Stimulated activated CD4-positive, alpha-beta T cell treated with anti-CD3 and anti-CD28 coated beads, Interleukin-4, amount 100 ng/mL, for 48 hours (primary cell): Measurements from ENCODE around the gene RHOU.

ENCODE experiments used
- DNase-seq, 2 donors: peaks; one replicate each; pipeline ENCODE4 v3.0.0-alpha.2; 2020; ENCODE audit warnings: low read depth in 2 of 2

RHOU gene

DNA sequence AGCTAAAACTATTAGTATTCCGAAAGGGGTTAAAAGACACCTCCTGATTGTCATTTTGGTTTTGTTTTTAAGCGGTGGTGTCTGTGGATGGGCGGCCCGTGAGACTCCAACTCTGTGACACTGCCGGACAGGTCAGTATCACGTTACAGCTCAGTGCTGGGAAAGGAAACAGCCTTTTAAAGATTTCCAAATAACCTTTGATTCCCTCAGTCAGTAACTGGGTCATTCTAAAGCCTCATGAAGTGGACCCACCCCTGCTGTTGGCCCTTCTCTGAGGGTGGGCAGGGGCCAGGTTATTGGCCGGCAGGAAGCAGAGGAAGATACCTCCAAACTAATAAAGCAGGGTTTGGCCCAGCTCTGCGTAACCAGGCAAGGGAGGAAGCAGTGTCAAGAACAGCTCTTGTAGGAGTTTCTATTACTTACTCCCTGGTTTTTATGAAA is 2.3 kb downstream of the RHOU start:
- no peak for DNase-seq

DNA sequence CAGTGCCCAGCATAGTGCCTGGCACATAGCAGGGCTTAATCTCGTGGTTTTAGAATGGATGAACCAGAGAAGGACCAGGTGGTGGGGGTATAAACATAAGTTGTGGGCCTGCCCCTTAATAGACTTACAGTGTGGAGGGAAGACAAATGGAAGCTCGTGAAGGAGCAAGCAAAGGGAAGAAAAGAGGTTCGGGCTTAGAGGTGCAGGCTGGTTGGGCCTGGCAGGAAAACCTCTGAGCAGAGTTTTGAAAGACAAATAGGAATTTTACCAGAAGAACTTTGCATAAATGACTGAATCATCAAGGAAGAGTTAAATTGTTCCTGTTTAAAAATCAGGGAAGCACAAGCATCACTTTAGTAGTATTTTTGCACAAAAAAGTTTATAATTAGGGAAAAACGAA is 4.5 kb downstream of the RHOU start:
- no peak for DNase-seq

DNA sequence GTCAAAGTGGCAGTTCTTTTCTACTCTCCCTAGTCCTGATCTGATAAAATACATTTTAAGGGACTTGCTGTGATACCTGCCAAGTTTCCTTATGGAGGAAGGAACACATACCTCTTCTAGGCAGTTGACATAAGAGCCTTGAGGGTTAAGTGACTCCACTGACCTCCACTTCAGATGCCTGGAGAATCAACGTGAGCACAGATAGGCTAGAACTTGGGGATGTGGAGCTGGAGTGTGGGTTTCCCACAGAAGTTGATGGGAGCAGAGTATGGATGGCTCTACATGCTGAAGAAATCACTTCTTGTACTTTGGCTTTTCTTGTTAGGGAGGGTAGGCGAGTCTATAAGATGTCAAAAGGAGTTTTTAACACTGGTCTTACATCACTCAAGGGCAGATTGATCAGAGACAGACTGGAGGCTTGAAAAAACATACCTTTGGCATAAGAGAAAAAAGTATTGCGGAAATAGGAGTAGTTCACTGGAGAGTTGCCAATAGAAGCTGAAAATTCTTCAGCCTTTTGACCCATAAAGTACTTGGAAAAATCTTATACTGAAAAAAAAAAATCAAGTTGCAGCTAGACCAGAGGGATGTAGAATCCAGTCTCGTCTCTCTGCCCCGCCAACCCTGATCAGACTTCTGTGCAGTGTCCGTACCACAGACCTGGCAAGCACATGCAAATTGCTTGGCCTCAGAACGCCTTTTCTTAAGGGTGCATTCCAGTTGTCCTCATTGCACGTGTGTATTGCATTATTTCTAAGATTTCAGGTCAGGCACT is 5.5 kb downstream of the RHOU start:
- DNase-seq, result no peak

DNA sequence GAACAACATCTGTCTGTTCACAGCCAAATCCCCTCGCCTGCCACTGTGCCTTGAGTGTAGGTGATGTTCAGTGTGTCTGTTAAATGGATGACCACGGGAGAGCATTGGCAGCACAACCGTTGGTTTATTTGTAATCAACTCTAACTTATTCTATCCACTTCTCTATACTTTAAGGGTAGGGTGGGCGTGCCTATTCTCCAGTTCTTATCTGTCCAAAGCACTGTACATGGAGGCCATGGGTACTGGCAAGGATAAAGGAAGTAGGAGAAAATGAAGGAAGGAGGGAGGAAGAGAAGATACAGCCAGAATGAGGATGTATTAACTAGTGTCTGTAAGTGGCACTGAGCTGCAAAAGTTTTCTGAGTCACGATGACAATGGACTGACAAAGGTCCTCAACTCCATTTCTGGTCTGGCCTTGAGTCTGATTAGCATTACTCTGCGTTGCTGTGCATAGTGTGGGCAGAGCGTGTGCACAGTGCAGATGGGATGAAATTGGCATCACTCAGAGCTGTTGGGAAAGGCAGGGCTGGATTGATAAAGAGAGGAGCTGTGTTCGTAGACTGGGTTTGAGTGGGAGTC is 7.1 kb downstream of the RHOU start:
- no peak for DNase-seq

DNA sequence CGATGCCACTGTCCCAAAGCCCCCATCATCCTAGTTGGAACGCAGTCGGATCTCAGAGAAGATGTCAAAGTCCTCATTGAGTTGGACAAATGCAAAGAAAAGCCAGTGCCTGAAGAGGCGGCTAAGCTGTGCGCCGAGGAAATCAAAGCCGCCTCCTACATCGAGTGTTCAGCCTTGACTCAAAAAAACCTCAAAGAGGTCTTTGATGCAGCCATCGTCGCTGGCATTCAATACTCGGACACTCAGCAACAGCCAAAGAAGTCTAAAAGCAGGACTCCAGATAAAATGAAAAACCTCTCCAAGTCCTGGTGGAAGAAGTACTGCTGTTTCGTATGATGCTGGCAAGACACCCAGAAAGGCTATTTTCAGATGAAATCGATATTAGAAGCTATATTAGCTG is 8.1 kb downstream of the RHOU start:
- no peak for DNase-seq

DNA sequence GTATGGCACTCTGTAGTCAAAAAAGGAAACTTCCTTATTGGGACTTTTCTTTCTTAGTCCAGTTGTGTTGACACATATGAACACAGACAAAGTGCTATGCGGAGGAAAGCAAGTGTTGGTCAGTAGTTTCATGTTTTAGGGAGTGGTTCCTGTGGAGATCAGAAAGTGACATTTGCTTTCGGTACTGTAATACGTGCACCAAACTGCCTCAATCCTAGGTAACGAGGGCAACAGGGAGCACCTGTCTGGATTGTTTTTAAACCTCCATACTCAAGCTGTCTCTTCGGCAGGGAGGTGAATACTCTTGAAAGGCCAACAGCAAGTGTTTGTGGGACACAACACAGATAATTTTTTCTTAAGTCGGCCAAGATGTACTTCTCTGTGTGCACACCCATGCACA is 9.1 kb downstream of the RHOU start:
- DNase-seq, result no peak

DNA sequence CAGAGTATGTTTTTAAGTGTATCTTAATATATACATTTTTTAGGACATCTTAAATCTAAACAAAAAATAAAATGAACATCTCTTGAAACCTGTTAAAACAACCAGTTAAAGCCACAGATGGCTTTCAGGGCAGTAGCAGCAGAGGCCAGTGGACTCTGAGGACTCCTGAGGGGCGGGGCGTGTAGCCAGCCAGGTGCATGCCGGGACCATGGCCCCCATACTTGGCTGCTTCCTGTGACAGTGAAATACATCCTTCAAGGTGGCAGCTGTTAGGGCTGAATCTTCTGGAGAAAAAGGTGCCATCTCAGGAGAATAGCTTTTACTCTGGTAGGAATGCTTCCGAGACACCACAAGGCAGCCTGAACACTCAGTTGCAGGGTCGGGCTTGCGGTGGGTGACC is 9.6 kb downstream of the RHOU start:
- no peak for DNase-seq

DNA sequence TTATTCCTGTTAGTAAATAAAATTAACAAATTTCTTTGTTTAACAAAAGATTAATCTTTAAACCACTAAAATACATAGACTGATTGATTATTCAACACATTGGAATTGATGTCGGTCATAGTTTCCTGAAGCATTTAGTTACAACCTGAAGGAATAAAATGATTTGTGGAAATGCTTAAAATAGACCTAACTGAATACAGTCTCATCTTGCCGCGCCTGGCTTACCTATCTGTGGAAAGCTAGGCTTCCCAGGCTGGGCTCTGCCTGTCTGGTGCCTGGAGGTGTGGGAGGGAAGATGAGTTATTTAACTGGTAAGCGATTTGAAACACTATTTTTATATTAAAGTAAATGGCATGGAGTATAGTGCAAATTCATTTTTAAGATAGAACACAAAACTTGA is 10.2 kb downstream of the RHOU start:
- DNase-seq, result no peak

DNA sequence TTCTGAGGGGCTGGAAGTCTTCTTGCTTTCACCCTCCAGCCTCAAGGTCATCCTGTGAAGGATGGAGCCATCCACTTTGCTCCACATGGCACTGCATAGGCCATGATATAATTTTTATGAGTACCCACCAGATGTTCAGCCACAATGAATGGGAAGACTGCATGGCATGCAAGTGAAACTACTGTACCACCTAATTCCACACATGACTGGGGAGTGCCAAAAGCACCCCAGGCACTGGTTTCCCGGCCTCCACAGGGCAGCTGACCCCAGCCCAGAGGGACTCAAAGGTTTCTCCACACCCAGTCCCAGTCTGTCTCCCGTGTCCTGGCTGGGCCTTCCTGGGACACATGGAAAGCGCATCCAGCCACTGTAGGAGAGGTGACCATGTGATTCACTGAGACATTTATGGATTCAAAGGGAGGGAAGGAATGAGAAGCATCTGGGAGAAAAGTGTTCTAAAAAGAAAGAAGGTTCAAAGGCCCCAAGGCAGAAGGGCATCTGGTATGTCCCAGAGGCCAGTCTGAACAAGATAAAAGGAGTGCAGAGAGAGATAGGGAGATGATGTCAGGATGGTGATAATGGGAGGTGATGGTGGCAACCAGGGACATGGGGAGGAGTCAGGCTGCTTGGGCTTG is 12.1 kb downstream of the RHOU start:
- DNase-seq, result no peak

DNA sequence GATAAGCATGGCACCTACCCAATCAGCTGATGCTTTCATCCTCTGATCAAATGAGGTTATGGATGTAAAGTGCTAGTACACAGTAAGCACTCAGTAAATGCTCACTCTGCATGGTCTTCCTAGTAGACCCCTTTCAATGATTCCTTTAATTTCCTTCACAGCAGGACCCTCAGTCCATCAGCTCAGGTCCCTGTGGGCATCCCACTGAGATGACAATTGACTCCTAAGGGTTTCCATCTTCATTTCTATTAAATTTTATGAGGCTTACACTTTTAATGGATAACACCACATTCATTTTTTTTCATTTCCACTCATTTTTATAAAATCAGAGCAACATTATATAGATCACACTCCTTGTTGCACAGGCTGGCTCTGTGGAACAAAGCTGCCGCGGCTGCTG is 12.8 kb downstream of the RHOU start:
- no peak for DNase-seq

DNA sequence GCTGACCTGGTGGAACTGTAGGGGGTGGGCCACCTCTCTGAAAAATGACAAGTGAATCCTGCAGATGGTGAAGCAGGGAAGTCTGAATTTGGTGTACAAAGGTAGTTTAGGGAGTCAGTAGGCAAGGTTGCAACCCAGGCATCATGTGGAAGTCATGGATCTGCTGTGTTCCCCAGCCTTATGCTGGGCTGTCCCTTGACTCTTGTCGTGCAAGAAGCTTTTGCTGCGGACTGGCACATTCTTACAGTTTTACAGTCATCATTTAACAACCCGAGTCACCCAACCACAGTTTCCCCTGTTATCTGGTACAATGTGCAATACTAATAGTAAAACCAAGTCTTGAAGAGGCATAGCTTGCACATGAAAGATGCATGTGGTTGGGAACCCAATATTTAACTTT is 13.2 kb downstream of the RHOU start:
- no peak for DNase-seq

DNA sequence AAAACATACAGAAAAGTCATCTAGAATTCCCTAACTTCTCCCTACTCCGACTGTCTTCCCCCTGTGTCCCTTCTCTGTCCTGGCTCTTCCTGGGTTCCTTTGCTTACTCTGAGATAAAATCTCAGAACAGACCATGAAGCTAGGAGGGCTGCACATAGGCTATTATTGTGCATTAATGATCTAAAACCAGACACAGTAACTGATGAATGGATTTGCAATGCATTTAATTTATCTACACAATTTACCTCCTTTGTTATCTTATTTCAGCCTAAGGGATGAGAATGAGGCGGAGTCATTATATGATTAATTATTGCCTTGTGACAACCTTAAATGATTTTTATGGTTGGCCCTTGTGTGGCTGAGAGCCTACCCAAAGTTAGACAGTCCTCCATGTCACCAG is 14.5 kb downstream of the RHOU start:
- DNase-seq, result no peak

DNA sequence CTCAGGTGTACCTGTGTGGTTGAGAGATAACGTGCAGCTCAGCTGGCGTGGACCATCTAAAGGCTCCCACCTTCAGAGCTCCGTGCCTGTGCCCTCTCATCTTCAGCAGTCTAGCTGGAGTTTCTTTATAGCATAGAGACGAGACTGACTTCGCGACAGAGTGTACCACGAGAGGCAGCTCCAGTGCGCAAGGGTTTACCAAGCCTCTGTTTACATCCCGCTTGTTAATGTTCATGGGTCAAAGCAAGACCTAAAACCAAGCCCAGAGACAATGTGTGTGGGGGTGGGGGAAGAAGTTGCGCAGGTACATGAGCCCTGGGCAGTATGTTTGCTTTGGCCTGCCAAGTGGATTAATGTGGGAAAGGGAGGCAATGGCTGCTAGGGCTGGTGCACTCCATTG is 15.6 kb downstream of the RHOU start:
- no peak for DNase-seq

DNA sequence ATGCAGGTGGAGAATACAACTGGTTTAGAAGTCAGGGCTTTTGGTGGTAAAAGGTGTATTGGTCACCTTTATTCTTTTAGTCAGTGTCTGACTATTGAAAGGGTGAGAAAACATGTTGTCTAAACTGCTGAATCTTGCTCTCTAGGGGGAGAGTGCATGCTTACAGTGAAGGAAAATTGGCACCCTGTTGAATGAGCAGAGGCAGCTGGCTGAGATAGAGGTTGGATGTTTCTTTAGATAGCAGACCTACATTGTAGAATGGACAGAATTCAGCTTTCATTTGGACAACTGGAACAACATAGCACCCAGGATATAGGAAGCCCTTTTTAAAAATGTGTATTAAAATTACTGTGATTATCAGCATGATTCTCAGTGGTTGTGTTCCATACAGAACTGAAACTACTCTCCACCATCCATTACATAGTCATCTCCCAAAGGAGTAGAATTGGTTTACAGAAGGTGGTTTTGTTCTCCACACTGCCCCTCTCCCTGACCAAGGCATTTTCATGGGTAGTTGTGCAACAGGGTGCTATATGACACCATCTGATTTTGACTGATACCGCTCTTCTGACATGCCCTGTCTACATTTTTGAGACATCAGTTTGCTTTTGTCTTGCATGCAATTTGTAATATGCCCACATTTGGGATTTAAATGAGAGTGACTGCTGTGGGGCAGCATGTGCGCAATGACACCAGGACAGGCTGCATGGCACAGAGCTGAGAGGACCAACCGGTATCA is 16.2 kb downstream of the RHOU start:
- DNase-seq, result no peak

DNA sequence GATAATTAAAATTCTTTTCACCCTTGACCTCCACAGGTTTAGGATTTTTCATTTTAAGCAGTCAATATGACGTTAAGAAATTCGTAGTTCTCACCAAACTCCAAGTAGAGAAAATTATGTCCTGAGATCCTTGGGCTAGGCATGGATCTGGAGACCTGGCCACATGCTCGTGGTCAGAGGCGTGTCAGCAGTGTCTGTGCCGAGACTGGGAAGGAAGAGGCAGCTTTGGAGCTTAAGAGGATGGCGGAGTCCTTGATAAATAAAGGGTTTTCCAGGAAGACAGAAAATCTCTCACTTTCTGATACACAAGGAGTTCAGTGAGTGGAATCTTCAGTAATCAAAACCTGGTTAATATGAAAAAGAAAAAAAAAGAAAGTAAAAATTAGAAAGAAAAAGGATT is 17.0 kb downstream of the RHOU start:
- no peak for DNase-seq

DNA sequence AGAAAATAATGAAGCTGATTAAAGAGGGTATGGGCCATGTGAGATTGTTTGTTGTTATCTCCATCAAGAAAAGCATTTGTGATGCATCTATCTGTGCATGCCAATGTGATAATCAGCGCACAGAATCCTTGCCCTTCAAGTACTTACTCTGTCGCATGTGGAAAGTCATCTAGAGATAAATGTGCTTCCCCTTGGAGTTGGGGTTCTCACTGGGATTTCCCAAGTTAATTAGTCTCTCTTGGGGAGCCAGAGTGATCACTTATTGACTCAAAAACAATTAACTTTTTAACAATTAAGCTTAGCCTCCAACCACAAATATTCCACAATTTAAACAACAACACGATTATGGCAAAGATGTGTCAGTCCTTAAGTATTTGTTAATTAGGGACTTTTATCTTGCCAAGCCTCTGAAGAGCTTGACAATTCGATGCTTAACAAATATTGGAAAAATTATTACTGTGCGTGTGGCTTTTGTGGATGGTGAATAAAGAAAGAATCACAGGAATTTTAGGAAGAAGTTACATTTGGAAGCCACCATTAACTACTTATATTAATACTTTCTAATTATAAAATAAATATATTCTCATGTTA is 17.5 kb downstream of the RHOU start:
- DNase-seq, result no peak

DNA sequence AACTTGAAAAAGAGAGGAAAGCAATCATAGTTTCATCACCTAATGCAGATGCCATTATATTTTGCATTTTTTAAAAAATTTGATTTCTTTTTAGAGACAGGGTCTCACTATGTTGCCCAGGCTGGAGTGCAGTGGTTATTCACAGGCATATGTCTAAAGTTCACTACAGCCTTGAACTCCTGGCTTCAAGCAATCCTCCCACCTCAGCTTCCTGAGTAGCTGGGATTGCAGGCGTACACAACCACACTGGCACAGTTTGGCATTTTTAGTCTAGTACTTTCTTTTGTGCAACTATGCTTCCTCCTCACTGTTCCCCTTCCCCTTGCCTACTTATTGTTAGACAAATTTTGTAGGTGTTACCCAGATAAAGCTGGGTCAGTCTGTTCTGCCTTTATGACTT is 18.0 kb downstream of the RHOU start:
- no peak for DNase-seq

DNA sequence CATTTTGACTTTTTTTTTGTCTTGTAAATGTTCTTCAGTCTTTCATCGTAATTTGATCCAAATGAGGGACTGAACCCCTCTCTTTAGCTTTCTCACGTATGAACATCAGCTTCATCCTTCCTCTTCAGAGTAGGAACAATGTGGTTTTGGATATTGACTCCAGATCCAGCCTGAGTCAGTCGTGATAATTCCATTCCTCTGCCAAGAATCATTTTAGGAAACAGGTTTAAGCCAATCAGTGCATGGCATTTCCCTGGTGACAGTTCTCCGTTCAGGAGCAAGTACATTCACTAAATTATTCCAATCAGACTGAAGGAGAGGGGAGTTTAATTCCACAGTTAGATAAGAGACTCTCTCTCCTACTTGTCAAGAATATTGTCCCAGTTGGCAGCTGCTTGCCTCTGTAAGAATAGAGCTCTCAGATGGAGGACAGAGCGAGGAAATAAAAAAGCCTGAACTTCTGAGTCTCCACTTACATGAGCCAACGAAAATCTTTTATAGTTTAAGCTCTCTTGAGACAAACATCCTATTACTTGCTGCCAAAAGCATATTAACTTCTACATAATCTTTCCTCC is 18.6 kb downstream of the RHOU start:
- DNase-seq, result no peak

DNA sequence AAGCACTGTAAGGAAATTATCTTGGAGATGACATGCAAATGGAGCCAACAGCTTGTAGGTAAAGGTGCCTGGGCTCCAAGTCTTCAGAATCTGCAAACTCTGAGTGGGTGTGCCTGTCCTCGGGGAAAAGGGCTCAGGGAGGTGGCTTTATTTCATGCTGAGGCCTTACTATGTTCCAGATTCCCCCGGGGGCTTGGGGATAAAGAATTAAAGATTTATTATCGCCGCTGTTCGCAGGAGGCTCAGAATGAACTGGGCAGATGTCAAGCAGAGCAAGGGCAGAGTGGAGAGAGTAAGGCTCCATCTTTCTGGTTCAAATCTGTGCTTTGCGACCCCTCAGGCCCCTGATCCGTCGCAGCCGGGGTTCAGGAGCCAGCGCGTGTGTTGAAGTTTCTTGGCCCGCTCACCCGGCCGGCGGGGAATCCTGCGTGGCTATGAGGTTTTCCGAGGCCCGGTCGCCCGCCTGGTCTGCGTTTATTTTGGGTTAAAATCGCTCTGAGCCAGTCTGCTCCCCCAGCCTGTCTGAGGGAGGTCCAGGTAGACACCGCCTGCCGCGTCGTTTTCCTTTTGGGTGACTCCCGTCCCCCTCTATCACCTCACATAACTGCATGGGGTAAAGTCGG is 19.5 kb downstream of the RHOU start:
- no peak for DNase-seq

DNA sequence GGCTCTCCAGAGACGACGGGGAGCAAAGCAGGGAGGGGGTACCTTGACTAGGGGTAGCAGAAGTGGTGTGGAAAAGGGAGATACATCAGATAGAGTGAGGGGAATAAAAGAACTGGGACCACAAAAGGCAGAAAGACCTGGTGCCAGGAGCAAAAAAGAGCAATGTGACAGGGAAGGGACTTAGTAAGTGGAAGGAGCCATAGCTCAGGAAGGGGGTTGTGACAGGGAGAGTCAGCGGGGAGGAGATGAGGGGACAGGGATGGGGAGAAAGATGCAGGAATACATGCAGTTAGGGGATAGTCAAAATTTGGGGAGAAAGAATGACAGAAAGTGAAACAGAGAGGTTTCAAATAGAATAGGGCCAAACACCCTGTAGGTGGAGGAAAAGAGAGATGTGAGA is 20.5 kb downstream of the RHOU start:
- no peak for DNase-seq

DNA sequence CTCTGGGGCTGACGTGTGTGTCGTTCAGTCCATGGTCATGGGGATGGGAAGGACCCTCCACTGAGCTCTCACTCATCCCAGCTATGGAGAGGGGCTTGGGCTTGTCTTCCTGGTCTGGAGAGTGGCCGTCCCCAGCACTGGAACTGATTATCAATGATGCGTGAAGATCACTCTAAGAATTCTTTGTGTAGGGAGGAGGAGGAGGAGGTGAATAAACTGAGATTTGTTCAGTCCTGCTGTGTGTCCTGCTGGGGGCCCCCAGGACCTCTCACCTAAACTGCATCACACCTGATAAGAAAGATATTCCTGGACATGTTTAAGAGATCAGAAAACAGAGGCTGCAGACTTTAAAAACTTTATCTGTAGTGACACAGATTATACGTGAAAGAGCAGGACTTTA is 21.2 kb downstream of the RHOU start:
- no peak for DNase-seq

DNA sequence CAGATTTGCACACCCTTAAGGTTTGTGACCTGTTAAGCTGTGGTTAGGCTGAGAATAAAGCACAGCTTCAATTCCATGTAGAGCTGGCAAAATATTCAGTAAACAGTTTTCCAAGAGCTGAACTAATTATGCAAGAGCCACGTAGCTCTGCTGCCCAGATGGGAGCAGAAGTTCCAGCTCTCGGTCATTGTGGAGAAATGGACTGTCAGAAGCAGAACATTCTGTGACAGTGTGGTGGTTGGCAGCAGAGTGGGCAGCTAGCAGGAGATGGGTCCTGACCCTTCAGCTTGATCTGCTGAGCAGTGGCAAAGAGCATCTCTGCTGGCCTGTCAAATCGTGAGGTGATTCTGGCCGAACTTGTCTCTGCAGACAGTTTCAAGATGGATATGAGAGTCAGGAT is 23.2 kb downstream of the RHOU start:
- no peak for DNase-seq
